Measurements from ENCODE around the gene ANOS1.
"Not testable (repeated sequence)": the region's sequence is repeated elsewhere in the genome, so short reads cannot be mapped to it uniquely, and the experiment has no call there.

Gene ANOS1

GRCh38 chrX:8607326-8607725 lies 124.6 kb downstream of the ANOS1 start:
- no peak for DNase-seq

DNA sequence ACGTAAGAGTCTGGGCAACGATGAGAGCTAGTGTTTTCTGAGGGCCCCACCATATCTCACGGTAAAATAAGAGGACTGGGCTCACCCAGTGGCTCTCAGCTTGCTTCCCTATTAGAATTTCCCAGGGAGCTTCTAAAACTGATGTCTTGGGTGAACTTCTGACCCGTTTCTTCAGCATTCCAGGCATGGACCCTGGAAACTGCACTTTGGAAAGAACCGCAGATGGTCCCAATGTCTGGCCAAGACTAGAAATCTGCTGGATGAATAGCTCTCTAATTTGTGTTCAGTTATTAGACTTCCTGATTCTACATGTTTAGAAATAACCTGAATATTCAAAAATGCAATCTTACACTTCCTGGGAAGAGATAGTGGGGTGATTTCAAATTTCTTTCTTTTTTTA lies 127.8 kb downstream of the ANOS1 start:
- DNase-seq = no peak

- no peak for DNase-seq
Observed at GRCh38 chrX:8591501-8591900, 140.4 kb downstream of the ANOS1 start.

- no peak for DNase-seq
Observed at GRCh38 chrX:8586953-8587352, 145.0 kb downstream of the ANOS1 start.

GRCh38 chrX:8579602-8580001 lies 152.3 kb downstream of the ANOS1 start:
- DNase-seq = no peak

DNA sequence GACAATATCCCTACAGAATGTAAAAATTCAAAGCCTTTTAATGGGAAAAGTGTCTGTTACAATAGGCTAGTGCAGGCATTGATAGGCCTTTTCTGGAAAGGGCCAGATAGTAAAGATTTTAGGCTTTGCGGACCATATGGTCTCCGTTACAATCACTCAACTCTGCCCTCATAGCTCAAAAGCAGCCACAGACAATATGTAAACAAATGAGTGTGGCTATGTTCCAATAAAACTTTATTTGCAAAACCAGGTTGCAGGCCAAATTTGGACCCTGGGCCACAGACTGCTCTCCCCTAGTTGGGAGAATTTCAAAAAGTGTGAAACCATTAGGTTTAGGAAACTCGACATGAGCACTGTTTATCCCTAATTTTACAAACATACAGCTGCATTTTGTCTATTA lies 155.1 kb downstream of the ANOS1 start:
- DNase-seq = no peak

DNA sequence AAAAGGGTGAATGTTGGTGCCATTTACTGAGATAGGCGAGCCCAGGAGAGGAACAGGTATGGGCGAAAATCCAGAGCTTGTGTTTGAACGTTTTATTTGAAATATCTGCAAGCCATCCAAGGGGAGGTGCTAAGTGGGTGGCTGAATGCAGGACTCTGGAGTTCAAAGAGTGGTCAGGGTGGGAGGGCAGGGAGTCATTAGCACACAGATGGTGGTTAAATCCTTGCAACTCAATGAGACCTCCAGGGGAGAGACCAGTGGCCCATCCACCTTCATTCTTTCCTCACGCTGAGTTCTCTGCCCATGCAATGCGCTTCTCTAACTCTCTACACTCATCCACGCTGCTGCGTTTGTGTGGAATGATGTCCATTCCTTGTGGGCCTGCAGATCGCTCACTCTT lies 166.2 kb downstream of the ANOS1 start:
- no peak for DNase-seq

GRCh38 chrX:8548446-8548845 lies 183.5 kb downstream of the ANOS1 start:
- DNase-seq = no peak

GRCh38 chrX:8546715-8547114 lies 185.2 kb downstream of the ANOS1 start:
- no peak for DNase-seq

DNA sequence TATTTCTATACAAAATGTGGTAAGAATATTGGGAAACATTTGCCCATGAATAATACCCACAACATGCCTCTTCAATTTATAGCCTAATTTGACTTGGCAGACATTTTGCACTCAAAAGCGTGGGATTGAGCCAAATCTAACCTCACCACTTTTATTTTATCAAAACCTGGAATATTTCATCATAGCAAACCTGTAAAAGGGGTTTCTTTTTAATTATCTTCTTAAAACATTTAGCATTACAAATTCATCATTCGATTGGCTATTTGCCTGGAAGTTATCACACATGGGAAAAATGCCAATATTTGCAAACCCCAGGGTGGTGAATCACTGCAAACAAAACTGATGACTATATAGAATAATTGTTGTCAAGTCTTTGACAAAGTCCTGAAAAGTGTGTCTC lies 211.1 kb downstream of the ANOS1 start:
- DNase-seq = no peak

GRCh38 chrX:8520178-8520577 lies 211.8 kb downstream of the ANOS1 start:
- DNase-seq = no peak

DNA sequence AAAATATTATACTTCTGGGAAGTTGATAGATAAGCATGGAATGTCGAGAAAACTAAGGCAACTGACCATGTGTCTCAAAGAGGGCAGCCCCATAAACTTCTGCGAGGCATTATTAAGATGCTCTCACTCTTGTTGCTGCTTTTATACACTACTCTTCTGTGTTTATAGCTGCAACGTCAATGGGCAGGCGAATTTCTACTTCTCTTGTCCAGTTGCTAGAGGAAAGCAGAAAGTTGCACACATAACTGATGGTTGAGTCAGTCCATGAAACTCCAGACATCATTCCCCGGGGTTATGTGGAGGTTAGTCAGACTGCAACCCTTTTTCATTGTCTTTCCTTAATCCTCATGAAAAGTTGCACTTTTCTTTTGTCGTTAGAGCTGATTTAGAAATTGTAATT lies 227.5 kb downstream of the ANOS1 start:
- no peak for DNase-seq

DNA sequence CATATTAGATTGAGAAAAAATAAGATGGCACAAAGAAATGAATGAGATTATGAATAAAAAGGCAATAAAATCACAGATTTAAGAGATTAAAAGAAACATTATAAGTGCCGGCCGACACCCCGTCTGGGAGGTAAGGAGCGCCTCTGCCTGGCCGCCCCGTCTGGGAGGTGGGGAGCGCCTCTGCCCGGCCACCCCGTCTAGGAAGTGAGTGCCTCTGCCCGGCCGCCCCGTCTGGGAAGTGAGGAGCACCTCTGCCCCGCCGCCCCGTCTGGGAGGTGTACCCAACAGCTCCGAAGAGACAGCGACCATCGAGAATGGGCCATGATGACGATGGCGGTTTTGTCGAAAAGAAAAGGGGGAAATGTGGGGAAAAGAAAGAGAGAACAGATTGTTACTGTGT lies 229.8 kb downstream of the ANOS1 start:
- DNase-seq = not testable (repeated sequence)

DNA sequence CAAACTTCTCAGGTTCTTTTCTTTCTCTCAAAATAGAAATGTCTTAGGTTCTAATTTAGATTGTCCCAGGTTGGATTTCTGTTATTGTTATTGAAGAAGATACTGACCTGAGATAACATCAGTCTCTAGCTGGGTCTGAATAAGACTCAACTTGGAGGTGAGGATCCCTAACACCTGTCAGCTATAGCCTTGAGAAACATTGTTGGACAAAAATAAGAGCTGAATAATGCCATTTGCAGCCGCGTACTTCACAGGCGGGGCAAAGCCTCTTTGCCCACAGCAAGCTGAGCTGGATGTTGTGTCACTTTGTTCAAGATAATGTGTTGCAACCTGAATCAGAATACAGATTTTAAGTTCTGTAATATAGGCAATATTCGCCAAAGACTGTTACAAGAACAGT lies 231.7 kb downstream of the ANOS1 start:
- DNase-seq = no peak

DNA sequence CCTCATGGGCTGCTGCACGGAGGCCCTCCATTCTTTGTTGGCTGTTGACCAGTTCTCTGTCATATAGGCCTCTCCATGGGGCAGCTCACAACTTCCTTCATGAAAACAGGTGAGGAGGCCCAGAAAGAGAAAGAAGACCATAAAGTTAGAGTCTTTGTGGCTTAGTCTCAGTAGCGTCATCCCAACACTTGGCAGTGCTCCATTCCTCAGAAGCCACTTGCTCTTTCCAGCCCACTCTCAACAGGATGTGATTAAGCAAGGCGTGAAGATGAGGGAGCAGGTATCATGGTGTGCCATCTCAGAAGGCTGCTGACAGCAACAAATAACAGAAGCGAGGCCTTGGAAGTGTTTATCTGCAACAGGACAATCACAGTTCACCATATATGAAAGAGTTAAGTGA lies 236.9 kb downstream of the ANOS1 start:
- DNase-seq = not testable (repeated sequence)

DNA sequence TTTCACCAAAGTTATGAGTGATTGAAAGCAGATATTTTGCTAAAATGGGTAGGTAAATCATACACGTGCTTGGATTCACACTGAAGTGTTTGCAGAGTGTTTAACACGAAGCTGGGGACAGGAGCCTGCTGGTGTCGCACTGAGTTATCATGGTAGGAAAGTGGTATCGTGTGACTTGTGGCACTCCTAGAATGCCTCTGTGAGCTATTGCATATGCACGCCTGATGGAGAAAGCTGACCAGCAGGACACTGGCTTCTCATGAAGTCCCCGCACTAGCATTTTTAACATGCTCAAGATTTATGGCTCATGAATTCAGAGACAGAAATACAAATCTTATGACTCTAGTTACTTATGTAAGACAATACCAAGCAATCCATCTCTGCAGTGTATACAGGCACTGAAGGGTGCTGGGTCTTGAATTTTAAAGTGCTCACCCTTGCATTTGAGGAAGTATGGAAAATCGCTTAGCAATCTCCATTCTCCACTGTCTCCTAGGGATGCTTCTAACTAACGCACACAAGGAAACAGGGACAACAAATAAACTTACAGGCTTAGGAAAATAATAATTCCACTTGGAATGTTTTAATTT lies 247.5 kb downstream of the ANOS1 start:
- DNase-seq = no peak
